ENCODE data around the gene PAXX.

DNA sequence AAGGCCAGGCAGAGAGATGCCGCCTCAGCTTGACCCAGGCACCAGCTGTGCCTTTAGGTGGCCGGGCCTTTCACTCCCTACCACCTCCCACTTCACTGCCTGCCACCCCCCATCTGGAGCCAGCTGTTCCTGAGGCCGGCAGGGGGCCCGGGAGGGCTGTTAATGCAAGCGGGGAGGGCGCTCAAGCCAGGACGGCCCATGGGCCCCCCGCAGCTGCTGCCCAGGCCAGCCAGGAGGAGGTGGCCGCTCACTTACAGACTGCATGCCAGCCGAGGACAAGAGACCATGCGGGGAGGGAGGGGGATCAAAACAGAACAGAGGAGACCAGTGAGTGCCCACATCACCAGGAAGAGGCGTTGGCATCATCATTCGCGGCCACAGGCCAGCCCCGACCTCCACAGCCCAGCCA lies 31.4 kb downstream of the PAXX start:
- TF ChIP-seq, protein P1, sequence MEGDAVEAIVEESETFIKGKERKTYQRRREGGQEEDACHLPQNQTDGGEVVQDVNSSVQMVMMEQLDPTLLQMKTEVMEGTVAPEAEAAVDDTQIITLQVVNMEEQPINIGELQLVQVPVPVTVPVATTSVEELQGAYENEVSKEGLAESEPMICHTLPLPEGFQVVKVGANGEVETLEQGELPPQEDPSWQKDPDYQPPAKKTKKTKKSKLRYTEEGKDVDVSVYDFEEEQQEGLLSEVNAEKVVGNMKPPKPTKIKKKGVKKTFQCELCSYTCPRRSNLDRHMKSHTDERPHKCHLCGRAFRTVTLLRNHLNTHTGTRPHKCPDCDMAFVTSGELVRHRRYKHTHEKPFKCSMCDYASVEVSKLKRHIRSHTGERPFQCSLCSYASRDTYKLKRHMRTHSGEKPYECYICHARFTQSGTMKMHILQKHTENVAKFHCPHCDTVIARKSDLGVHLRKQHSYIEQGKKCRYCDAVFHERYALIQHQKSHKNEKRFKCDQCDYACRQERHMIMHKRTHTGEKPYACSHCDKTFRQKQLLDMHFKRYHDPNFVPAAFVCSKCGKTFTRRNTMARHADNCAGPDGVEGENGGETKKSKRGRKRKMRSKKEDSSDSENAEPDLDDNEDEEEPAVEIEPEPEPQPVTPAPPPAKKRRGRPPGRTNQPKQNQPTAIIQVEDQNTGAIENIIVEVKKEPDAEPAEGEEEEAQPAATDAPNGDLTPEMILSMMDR (IDR thresholded peaks at IDR 0.05), result no peak
- TF ChIP-seq POLR2A (IDR thresholded peaks at IDR 0.05) (no peak), POLR2AphosphoS5 (IDR thresholded peaks at IDR 0.05) (no peak), EP300 (IDR thresholded peaks at IDR 0.05) (no peak)

Data from stomach (tissue), 4 donors.